Measurements from ENCODE around the gene ASGR1.

Gene ASGR1

DNA sequence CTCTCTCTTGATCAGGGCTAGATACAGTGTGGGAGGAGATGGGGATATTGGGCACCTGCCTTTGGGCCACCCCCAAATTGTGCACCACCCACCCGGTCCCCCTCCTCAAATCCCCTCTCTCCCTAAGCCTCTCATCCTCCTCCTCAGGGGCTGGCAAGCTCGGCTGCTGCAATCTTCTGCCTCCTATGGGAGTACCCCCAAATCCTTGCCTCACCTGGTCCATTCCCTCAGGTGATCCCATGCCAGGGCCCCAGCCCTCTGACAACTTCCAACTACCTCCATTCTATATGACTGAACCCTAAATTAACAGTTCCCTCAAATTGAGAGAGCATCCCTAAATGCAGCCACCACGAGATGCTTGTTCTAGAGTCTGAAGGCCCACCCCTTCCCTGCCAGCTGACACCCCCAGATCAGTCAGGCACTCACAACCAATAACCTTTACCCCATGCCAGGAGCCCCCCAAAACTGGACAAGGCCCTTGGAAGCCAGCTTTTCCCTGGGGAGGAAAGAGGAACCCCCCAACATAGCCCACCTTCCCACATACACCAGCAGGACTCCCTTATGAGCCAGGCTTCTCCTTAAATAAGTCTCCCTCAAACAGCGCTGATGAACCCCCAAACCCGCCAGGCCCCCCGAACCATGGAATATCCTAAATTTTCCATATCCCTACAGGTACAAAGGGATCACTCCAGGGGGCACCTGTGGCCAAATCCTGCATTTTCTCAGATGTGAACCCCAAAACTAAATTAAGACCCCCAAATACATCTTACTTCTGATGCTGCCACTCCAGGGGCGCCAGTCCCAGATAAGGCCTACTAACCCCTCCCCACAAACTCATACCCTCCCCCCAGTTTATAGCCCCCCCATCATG, 37.3 kb upstream of the ASGR1 start:
- no peak for DNase-seq (ENCODE audit: low read depth)

DNA sequence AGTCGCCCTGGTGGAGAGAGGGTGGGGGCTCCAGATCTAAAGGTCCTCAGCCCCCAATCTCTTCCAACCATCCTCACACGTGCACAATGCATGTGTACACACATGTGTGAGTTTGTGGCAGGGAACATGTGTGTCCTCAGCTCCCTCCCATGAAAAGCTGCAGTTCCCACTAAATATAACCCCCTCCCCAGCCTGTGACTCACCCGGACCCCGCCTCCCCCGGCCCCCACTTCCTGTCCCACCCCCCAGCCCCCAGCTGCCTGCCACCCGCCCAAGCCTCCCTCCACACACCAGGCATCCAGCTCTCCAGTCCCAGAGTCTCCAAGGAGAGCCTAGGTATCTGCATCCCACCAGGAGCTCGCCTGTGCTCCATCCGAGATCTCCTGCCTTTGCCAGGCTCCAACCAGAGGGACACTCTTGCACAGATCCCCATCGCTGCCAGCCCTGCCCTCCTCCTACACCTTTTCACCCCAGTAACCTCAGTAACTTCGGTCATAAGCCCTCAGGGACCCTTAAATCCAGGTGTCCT, 36.5 kb upstream of the ASGR1 start:
- no peak for DNase-seq (ENCODE audit: low read depth)

DNA sequence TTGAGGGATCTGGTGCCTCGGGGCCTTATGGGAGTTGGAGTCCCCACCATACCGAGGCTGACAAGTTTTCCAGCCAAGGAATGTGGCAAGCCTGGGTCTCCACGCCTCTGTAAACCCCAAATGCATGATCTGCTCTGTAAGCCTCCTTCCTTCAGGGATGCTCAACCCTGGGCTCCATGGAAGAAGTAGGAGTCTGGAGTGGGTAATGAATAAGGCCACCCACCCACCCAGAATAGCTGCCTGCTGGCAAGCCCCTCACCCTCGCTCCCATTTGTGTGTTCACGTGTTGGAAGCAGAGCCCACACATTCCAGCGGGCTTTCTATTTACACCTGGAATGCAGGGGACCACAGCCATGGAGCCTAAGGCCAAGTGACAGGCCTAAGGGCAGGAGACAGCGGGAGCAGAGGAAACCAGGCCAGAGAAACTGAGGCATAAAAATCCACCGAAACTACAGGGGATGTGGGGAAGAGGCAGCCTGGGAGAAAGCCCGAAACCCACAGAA, 36.0 kb upstream of the ASGR1 start:
- no peak for DNase-seq (ENCODE audit: low read depth)

DNA sequence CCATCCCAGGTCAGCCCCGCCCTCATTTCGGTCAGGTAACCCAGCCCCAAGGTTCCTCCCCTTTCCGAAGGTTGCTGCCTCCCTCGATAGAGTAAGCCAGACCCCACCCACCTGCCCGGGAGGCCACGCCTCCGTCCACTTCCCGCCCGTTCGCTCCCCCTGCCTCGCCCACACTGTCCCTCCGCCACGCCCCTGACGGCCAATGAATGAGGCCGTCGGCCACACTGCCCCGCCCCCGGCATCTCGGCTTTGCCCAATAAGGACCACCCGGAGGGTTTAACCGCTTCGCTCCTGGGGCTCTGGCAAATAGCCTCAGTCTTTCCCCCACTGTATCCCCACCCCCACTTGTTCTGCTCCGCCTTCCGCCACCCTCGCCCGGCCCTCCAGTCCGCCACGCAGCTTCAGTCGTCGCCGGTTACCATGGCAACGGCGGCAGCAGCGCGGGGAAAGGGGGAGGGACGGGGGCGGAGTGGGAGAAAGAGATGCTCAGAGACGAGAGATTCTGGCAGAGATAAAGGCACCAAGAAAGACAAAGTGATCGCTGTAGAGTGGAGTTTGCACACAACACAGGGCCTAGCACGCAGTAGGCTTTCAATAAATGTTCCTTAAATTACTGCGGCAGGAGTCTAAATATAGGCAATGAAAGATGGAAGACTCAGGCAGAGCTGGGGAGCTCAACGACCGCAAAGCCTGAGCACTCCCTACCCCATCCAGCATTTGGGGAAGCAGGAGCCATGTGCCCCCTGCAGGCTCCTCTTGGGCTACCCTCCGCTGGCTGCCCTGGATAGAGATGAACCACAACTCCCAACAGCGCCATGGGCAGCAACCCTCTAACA, 35.3 kb upstream of the ASGR1 start:
- peak; percentile 90 for DNase-seq (ENCODE audit: low read depth)

DNA sequence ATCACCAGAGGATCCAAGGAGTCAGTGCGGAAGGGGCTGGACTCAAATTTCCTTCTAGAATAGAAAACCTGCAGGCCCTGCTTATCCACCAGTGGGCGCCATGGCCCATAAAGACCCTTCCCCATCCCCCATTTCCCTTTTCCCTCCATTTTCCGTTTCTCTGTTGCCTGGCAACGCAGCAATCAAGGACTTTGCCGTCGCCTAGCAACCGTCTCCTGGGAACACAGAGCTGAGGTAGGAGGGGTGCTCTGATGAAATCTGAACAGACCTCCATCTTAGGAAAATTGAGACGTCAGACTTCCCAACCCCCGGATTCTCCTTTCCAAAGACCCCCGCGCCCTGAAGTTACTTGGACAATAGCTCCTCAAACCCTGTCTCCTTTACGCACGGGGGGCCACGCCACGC, 34.7 kb upstream of the ASGR1 start:
- DNase-seq (ENCODE audit: low read depth): no peak

DNA sequence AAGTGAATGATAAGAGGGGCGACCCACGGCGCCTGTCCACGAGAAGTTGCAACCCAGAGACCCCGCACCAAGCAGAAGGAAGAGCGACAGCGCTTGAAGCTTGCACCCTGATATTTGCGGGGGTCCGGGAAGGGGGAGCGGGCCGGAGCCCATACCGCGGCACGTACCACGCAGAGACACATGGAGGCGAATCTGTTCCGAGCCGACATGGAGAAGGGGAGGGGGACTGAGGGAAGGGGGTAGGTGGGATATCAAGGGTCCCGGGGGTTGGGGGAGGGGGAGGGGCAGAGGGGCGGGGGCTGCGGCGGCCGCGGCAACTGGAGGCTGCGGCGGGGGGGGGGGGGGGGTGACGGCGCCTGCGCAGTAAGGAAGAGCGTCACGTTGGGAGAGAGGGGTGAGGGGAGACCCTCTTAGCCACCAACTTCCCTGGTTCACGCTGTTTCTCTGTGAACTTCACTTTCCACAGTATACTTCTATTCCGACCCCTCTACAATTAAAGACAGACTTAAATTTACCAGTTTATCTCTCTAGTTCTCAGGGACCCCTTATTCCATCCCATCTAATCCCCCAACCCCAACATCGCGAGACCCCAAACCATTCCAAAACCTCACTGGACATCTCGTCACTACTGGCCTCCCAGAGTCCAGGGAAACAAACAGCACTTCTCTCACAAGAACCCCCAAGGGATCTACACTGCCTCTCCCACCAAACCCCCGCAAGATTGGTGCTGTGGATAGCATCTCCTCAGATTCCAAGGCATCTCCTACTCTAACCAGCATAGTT, 32.5 kb upstream of the ASGR1 start:
- DNase-seq (ENCODE audit: low read depth): no peak

DNA sequence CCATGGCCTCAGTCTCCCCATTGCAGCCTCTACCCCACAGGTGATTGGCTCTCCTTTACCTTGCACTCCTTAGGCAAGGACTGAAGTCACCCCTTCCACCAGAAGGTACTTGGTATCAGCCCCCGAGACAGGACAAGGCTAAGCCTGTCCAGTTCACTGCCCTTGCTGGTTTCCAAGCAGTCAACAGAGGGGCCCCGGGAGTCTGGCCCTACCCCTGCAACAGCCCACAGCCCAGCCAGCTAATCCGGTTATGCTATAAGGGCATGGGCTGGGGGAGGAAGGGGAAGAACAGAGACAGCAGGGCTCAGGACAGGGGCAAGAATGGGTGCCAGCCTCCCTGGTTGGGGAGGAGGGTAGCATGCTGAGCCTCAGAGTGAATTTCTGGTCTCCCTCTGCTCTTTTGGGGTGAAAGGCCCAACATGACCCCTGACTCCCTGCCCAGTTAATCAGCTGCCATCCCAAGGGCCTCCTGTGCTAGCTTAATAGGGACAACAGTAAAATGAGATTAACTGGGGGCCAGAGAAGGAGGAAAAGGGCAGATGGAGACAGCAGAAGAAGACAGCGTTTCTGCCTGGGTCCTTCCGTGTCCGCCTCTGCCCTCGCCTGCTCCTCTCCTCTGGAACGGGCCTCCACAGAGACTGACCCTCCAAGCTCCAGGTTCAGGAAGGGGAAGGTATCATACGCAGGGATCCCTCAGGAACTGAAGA, 29.7 kb upstream of the ASGR1 start:
- DNase-seq (ENCODE audit: low read depth): no peak

DNA sequence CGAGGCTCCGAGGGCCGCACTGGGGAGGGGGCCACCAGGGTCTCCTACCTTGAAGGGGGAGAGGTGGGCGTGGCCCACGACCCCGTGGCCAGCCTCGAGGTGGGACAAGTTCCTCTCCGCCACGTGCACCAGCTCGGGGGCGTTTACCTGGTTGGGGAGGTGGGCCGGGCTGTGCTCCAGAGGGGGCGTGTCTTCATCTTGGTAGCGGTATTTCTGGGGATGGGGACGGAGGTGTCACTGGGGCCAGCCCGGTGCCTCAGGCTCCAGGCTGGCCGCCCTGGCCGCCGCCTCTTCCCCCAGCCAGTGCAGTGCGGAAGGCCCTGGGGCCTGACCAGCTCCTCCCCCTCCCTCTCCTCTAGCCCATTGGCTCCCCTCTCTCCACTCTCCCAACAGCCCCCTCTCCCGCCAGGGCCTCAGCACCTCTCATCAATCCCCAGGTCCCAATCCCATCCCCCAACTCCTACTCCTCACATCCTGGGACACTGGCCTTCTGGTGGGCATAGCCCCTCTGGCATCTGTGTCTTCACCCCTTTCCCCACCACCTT, 28.9 kb upstream of the ASGR1 start:
- no peak for DNase-seq (ENCODE audit: low read depth)

DNA sequence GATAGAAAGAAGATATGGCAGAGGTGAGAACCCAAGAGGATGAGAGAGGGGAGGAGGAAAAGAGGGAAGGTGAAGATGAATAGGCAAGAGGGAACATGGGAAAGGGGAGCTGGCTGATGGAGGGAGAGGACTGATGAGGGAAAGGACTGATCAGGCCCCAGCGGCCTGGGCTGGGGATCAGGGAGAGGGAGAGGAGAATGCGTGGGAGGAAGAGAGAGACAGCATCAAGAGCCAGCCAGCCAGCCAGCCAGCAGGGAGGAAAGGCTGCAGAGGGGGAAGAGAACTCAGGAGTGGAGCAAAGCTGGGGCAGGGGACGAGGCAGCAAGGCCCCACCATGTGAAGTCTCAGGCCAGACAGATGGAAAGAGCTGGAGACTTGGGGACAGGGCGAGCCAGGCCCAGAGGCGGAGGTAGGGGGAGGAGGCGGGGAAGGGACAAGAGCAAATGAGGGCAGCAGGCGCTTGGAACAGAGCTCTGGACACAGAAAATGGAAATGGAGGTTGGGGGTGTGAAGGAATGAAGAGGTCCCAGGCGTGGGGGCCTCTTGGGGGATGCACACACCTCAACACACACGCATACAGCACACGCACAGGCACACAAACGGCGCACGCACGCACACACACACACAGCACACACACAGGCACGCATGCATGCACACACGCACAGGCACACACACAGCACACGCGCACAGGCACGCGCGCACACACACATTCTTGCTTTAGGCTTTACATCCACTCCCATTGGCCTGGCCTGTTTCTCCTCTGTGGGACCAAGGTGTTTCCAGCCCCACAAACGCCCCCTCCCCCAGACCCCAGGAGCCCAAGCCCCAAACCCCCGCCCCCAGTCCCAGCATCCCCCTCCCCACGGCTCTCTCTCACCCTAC, 28.2 kb upstream of the ASGR1 start:
- no peak for DNase-seq (ENCODE audit: low read depth)

DNA sequence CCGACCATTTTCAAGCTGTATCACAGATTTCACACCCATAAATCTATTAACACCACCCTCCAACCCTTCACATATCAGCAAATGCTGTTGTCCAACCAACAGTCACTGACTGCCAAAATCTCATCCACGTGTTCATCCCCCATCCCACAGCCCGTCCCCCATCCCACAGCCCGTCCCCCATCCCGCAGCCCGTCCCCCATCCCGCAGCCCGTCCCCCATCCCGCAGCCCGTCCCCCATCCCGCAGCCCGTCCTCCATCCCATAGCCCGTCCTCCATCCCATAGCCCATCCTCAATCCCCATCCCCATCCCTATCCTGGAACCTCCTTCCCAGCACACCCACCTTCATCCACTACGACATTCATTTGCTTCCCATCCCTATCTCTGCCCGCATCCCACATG, 26.4 kb upstream of the ASGR1 start:
- no peak for DNase-seq (ENCODE audit: low read depth)

DNA sequence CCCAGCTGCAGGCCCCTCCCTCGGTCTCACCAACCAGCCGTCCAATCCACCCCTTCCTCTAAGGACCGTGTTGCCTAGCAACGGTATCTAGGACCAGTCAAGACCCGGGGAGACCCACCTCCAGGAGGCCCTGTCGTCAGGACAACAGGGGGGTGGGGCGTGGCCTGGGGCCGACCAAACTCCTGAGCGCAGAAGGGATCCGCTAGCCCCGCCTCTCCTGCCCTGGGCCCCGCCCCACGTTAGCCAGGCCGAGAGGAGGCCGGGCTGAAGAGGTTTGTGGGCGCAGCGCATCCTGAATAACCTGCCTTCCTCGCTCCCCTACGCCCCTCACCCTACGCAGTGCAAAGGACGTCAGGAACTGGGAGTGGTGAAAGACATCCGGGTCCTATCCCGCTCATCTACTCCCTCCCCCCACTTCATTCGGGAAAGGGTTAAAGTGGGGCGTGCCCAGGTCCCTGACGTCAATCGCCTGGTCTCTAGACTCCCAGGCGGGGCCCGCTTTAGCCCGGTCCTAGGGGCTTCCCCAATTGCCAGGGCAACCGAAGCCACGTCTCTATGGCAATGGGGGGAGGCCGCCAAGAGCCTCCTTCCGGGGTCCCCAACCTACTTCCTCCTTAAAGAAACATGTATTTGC, 25.8 kb upstream of the ASGR1 start:
- DNase-seq (ENCODE audit: low read depth): peak; percentile 24

DNA sequence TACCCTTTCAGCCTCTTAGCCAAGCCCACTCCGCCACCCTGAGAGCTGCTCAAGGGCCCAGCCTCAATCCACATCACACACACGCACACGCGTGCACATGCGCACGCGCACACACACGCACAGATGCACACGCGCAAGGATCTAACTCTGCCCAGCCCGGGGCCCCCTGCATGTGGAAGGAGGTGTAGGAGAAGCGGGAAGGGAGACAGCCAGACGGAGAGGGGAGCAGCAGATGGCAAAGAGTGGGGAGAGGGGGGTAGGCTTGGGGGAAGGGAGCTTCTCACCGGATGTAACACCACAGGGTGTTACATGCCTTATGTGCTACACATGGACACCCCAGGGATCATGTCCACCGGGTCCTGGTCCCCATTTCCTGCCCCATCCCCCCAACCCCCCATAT, 25.2 kb upstream of the ASGR1 start:
- no peak for DNase-seq (ENCODE audit: low read depth)

DNA sequence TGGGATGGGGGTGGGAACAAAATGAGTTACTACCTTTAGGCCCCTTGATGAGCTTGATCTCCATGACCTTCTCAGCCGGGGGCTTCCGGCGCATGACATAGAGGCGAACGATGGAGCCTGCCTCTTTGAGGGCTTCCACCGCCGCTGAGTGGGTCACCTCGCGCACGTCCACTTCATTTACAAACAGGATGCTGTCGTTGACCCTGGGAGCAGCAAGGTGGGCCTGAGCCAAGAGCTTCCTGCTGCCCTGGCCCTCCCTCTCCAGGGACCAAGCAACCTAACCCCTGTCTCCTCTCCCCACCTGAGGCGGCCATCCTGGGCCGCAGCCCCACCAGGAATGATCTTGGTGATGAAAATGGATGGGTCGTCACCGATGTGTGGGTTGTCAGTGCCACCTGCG, 24.2 kb upstream of the ASGR1 start:
- DNase-seq (ENCODE audit: low read depth): no peak

DNA sequence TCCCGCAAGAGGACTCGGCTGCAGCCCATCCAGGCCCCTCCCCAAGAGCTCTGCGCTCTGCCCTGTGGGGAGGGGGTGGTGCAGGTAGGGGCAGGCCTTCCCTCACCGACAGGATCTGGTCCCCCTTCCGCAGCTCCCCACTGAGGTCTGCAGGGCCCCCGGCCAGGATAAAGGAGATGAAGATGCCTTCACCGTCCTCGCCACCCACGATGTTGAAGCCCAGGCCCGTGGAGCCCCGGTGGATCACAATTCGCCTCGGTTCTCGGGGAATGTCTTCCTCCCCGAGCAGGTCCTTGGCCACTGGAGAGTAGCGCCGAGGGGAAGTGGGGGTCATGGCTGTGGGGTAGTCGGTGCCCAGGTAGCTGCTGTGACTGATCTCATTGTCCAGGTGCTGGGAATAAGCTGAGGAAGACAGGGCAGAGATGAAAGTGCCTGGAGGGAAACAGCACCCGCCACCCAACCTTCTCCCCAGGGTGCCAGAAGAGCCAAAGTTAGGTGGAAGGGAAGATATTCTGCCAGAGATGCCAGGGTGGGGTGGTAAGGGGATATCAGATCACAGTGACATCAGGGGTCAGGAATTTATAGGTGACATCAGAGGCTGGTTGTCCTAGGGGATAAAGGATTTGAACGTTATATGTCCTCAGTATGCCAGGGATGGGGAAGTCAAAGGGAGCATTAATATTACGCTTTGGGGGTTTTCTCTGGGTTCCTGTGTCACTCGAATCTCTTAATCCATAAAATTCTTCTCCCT, 17.7 kb upstream of the ASGR1 start:
- no peak for DNase-seq (ENCODE audit: low read depth)

DNA sequence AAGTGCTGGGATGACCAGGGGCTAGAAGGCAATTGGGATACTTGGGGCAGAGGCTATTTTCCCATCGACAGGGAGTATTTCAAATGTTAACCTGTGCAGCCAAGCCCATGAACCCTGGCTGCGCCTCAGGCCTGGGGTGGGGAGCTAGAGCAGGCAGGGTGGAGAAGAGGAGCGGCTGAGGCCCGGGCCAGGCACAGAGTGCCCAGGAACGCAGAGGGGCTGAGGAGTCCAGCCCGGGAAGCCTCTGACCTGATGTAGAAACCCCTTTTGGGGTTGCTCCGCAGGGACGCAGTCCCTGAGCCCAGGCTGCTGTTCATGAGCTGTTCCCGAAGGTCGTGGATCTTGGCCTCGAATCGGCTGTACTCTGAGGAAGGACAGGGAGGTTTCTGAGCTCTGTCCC, 16.8 kb upstream of the ASGR1 start:
- DNase-seq (ENCODE audit: low read depth): no peak

DNA sequence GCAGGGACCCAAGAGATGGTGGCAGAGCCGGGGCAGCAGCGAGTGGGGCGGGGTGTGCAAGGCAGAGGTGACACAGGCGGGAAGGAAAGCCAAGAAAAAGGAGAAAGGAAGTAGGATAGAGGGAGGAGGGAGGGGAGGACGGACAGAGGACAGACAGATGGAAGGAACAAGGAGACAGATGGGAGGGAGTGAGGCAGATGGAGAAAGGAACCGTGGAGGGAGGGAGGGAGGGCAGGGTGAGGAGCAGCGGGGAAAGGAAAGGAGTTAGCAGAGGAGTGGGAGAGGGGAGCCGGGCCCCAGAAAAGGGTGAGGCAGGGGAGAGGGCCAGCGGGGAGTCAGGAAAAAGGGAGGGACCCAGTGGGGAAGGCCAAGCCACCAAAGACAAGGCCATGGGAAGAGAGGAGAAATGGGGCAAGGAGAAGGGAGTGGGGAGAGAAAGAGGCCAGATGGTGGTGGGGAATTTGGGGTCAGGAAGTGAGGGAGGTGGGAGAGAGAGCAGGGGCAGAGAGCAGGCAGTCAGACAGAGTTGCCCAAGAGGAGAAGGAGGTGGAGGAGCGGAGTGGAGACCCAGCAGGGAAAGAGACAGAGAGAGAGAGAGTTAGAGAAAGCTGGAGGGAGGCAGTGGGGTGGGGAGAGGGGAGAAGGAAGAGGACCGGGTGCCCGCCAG, 13.2 kb upstream of the ASGR1 start:
- no peak for DNase-seq (ENCODE audit: low read depth)

DNA sequence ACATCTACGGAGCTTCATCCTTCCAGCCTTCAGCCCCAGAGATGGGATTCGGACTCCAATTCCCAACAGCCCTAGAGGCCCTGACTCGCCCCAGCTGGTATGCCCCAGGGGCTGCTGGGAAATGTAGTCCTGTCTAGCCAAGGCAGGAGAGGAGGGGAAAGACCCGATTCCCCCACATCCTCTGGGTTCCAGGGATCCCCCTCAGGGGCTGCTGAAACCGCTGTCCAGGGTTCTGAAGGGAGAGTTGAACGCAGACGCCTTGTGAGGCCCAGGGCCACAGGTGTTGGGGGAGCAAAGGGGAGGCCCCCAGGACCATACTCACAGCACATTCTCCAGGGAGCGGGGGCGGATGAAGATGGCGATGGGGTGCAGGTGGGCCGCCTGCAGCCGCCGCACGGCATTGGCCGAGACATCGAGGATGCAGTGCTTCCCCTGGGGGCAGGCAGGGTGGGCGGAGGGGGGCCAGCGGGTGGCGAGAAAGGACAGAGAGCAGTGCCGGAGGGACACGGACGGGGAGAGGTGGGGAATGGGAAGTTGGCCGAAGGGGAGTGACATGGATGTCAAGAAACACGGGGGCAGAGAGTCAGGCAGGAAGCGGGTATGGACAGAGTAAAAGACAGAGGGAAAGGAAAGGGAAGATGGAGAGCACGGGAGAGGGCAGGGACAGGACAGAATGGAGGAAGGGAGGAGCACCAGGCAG, 12.6 kb upstream of the ASGR1 start:
- no peak for DNase-seq (ENCODE audit: low read depth)

DNA sequence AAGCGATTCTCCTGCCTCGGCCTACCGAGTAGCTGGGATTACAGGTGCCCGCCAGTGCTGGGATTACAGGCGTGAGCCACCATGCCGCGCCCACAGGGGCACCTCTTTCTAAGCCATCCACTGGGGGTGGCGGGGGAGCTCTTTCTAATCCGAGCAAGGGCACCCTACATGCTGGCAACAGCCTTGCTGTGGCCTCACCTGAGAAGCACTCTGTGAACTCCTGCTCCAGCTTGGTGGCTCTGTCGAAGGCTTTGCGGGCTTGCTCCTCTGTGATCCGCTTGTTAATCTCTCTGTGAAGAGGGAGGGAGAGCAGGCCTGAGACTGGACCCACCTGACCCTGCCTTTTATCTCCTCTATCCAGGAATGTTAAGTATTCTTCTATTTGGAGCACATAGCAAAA, 11.9 kb upstream of the ASGR1 start:
- no peak for DNase-seq (ENCODE audit: low read depth)
